NOMO-1 treated with dmso at 0.1 percent for 144 hours (cell line): ENCODE results near the gene TMEM101.
A peak's percentile ranks its signal among the peaks of the same experiment; 100 is the strongest.
"Not testable (repeated sequence)": the region's sequence is repeated elsewhere in the genome, so short reads cannot be mapped to it uniquely, and the experiment has no call there.

Experiments
- DNase-seq: peaks from one replicate; lab custom pipeline; 2025; ENCODE audit not compliant: unreplicated experiment; lab: John Stamatoyannopoulos, UW

The TMEM101 gene

DNA sequence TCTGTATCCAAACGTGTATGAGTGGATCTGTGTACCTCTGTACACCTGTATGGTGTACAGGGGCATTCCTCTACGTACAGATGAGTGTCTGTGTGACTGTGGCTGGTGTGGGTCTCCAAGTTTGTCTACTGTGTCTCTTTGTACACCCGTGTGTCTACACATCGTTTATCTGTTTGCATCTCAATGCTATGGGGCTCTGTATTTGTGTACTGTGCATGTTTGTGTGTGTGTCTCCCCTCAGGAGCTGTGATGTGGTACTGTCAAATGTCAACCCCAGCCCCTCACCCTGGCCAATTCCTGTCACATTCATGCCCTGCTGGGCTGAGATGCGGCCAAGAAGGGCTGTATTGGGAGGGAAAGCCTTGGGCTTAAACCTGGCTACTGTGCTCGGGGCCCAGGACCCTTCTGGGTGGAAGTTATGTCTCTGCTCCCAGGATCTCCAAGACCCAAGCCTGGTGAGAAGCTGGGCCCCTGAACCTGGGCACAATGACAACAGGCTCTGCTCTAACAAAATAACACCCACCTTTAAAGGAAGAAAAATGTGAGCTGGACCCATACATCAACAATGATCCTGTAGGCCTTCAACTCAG is 13.8 kb downstream of the TMEM101 start:
- DNase-seq = no peak

DNA sequence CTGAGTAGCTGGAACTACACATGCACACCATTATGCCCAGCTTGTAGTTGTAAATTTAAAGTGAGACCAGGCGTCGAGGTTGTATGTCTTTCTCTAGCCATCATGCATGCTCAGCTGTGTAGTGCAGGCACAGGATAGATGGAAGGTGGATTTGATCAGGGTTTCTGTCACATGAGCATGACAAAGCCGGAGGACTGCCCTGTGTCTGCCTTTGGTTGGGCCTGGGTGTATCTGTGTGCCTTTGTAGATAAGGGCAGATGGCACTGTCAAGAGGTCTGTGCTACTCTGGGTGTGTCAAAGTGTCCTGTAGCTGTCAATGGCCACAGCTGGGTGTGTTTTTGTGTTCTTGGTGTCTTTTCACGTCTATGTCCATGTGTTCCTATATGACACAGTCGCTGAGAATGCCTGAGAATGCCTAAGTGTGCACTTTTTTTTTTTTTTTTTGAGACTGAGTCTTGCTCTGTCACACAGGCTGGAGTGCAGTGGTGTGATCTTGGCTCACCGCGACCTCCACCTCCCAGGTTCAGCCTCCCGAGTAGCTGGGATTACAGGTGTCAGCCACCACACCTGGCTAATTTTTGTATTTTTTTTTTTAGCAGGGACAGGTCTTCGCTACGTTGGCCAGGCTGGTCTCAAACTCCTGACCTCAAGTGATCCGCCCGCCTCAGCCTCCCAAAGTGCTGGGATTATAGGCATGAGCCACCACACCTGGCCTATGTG is 14.5 kb downstream of the TMEM101 start:
- DNase-seq = no peak

- no peak for DNase-seq
Measured at GRCh38 chr17:43999024-43999423, 15.7 kb downstream of the TMEM101 start.

DNA sequence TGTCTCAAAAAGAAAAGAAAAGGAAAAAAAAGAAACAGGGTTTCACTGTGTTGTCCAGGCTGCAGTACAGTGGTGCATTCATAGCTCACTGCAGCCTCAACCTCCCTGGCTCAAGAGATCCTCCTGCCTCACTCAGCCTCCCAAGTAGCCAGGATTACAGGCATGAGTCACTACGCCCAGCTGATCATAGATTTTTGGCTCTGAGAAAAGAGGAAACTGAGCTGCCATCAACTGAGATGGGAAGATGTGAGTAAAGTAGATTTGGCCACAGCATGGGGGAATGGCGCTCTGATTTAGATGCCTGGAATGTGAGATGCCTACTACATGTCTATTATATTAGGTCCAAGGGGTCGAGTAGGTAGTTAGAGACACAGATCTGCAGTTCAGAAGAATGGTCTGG is 16.2 kb downstream of the TMEM101 start:
- peak; percentile 15 for DNase-seq

GRCh38 chr17:43997180-43997579 is 17.6 kb downstream of the TMEM101 start:
- not testable (repeated sequence) for DNase-seq

DNA sequence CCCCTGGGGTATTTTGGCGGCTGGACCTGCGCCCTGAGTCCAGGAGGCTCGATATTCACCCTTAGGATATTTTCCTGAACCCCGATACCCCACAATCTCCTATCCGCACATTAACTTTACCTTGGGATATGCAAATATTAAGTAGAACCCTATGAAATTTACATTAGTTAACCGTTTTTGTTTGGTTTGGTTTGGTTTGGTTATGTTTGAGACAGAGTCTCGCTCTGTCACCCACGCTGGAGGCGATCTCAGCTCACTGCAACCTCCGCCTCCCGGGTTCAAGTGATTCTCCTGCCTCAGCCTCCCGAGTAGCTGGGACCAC is 19.7 kb downstream of the TMEM101 start:
- DNase-seq = no peak

DNA sequence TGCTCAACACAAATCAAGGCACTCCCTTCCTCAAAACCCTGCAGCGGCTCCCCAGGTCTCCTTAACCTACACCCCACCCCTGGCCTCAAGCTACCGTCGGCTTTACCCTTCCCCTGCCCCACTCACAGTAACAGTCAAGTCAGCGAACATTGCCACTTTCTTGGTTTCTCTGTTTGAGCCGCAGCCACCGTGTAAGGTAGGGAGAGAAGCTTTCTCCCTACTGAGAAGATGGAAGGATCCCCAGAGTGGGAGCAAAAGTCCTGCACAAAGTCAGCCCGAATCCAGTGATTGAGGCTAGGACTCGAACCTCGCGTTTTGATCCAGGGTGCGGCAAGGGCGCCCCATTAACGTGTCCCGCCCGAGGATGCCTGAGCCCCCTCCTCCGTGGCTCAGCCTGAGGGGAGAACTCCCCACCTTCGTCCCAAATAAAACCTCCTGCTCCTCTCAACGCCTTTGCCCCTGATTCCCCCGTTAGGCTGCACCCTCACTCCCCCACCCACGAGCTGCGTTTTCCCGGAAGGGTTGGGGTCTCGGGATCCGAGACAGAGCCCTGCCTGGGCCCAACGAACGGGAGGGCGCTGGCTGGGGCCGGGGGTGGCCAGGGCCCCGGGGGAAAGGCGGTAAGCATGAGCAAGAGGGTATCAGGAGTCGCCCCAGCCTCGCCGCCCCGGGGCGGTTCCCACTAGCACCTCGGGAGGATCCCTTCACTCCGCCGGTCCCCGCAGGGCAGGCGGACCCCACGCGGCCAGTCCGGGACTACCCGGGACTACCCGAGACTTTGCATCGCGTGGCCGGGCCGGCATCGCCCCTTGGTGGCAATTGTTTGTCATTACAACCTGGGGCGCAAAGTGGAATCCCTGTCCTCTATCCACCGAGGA is 20.3 kb downstream of the TMEM101 start:
- no peak for DNase-seq

DNA sequence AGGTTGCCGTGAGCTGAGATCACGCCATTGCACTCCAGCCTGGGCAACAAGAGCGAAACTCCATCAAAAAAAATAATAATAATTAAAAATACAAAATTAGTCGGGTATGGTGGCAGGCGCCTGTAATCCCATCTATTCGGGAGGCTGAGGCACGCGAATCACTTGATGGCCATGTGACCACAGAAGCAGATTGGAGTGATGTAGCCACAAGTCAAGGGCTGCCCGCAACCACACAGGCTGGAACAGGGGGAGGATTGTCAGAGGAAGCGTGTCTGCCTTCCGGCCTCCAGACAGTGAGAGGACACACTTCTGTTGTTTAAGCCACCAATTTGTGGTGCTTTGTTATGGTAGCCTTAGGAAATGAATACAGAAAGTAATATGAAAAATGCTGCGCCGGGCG is 22.1 kb downstream of the TMEM101 start:
- no peak for DNase-seq

GRCh38 chr17:43988301-43988700 is 26.5 kb downstream of the TMEM101 start:
- no peak for DNase-seq

GRCh38 chr17:43987131-43988021 is 27.4 kb downstream of the TMEM101 start:
- DNase-seq = no peak

DNA sequence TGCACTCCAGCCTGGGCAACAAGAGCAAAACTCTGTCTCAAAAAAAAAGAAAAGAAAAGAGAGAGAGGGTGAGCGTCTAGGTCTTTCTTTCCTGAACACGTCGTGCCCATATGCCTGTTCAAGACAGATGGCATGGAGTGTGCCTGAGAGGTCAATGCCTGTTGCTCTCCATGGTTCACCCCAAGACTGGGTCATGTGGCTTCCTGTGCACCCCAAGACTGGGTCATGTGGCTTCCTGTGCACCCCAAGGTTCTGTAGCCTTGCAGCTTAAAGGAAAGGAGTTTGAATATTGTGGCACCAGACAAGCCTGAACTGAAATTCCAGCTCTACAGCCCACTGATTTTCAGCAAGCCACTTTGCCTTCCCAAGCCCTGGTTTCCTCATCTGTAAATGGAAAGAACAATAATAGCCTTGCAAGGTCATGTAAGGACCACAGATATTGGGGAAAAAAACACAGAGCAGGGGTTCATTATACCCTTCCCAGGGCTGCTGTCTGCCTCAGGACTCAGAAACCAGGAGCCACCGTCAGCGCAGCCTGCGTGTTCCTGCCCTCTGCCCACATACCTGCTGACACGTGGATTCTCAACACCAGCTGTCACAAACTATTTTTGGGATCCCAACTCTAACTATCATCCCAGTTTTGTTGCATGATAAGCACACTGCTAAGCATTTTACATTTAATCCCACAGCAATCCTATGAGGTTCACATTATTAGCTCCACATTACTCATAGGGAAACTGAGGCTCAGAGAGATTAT is 28.4 kb downstream of the TMEM101 start:
- no peak for DNase-seq

DNA sequence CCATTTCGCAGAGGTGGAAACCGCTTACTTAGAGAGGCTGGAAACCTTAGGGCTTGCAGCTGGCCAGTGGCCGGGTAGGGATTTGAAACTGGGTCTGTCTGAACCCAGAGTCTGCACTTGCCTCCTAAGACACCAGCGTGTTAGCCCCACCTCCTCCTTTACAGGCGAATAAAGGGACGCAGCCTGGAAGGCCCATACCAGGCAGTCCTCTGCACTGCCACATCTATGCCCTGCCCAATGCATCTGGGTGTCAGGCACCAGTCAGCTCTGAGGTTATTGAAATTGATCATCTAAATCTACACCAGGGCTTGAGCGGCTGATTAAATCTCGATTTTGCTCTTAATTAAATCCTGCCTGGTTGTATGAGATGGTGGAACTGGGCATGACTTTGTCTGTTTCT is 30.2 kb downstream of the TMEM101 start:
- no peak for DNase-seq

DNA sequence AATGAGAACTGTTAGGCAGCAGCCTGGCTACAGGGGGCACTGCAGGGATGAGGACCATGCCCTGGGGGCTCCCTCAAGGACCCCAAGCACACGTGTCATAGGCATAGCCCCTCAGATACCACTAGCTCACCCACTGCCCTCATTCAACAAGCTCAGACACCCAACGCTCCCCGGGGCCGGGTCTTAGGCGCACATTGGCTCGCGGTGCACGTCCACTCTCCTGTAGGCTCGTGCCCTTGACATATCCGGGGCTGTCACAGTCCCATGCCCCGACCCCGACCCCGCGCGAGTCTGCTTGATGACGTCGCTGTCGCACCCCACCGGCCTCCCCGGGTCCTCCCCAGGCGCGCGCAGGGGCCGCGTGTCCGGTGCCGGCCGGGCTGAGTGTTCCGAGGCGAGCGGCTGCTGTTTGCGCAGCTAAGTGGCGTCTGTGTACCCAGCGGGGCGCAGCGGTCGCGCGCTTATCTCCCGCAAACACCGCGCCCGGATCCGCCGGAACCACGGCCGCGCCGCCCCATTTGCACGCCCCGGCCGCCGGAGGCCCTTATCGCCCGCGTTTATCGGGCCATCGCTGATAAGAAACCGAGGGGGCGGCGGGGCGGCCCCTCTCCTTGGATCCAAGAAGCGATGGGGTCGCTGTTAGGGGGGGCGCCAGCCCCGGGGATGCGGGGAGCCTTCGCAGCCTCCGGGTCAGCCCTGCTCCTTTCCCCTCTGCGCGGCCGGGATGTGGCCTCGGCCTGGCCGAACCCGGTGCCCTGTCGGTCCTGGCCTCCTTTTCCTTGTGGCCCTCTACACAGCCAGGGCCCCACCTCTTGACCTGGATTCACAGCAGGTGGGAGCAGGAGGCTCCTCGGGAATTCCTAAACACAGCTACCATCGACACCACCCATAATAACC is 31.0 kb downstream of the TMEM101 start:
- no peak for DNase-seq

- DNase-seq = no peak
Measured at GRCh38 chr17:43983196-43983514, 31.6 kb downstream of the TMEM101 start.

GRCh38 chr17:43982171-43982570 is 32.6 kb downstream of the TMEM101 start:
- no peak for DNase-seq

DNA sequence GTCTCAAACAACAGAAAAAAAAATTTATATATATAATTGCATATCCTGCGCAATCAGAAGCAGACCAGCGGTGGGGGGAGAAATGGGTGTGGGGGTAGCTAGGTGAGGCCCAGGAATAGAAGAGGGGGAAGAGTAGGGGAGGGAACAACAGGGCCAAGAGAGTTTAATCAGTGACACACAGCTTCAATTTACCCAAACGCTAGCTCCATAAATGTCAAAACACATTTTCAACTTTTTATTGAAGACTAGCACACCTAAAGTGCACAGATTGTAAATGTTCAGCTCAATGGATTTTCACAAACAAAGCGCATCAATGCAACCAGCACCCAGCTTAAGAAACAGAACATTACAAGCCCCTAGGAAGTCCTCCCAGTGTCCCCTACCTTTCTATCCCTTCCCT is 35.1 kb downstream of the TMEM101 start:
- no peak for DNase-seq

DNA sequence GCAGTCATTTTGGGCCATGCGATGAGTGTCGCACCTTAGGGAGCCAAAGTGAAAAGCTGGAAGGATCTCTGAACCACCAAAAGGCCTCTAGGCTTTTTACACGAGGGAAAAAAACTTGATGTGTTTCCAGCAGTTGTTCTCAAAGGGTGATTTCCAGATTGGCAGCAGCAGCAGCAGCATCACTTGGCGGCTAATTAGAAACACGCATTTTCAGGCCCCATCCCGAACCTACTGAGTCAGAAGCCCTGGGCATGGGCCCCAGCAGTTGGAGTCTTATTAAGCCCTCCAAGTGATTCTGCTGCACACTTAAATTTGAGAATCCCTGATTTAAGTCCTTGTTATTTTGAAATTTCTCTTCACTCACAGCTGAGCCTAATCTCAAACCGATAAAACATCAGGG is 35.8 kb downstream of the TMEM101 start:
- no peak for DNase-seq

DNA sequence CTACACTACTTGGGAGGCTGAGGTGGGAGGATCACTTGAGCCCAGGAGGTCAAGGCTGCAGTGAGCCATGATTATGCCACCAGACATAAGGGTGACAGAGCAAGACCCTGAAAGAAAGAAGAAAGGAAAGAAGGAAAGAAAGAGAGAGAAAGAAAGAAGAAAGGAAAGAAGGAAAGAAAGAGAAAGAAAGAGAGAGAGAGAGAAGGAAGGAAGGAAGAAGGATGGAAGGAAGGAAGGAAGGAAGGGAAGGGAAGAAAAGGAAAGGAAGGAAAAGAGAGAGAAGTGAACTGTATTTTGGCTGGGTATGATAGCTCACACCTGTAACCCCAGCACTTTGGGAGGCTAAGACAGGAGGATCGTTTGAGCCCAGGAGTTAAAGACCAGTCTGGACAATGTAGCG is 36.7 kb downstream of the TMEM101 start:
- DNase-seq = no peak

DNA sequence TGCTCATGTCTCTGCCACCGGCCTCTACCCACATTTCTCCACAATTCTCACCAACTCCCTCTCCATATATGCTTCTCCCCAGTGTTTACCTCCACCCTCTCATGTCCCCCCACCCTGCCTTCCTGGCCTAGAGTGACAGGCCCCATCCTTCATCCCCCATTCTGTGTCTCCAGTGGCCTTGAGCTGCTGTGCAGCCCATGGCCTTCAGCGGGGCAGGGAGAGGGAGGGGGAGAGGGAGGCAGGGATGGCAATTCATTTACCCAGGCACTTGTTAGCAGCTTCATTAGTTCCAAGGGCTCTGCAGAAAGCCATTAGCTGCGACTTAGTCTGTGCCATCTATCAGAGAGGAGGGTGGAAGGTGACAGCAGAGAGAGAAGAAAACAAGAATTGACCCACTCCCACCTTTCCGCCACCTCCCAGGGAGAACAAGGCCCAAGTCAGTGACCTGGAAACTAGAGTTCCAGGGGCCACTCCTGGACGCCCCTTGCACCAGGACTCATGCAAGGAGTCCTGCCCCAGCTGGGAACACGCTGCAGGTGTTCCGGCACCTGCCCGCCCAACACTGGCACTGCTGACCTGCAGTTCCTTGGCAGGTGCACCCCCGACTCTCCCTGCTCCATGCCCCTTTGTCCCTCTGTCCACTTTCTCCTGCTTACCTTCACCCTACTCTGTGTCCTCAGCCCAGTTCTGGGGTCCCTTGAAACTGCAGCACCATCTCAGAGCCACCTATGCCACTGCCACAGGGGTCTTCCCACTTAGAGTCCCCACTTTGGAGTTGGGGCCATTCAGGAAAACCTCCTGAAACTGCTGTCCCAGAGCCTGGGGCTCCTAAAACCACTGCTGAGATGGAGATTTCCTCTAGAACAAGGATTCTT is 37.6 kb downstream of the TMEM101 start:
- no peak for DNase-seq
